Measurements from ENCODE around the gene PDZD2.

Gene PDZD2

DNA sequence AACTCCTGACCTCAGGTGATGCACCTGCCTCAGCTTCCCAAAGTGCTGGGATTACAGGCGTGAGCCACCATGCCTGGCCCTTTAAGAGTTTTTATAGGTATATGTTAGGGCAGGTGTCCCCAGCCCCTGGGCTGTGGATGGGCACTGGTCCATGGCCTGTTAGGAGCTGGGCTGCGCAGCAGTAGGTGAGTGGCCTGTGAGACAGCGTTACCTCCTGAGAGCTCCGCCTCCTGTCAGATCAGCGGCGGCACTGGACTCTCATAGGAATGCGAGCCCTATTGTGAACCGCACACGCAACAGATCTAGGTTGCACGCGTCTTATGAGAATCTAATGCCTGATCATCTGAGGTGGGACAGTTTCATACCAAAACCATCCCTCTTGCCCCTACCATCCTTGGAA, 361.8 kb downstream of the PDZD2 start:
- Histone ChIP-seq H3K4me3 (ENCODE audit: low read depth, low read length) (no peak overlapping the region), H4K12ac (ENCODE audit: low read depth, low read length) (no peak overlapping the region), H3K9ac (ENCODE audit: low read length) (no peak overlapping the region), H3K9me3 (ENCODE audit: insufficient read depth, low read depth, low read length) (peaks cover 4% of the 10 kb centered on the region), H3K4me1 (ENCODE audit: control insufficient read depth in 1 of 2, insufficient read depth in 2 of 2, low read length in 2 of 2) (no peaks in the 10 kb centered on the region), H3K23ac (ENCODE audit: low read length) (no peak overlapping the region), H3K18ac (ENCODE audit: low read length) (no peak overlapping the region), H2BK5ac (ENCODE audit: low read depth, low read length, poor library complexity) (no peak overlapping the region), H4K91ac (ENCODE audit: low read depth, low read length) (no peak overlapping the region), H3K4ac (ENCODE audit: low read depth, low read length) (no peak overlapping the region), H3K27me3 (ENCODE audit: insufficient read depth, low read length) (no peaks in the 10 kb centered on the region), H3K27ac (ENCODE audit: low read depth, low read length) (no peak overlapping the region), H2AFZ (ENCODE audit: insufficient read depth, low read length, poor library complexity) (no peak overlapping the region), H3K14ac (ENCODE audit: low read length) (no peak overlapping the region), H2AK5ac (ENCODE audit: low read length) (no peak overlapping the region), H2BK120ac (ENCODE audit: insufficient read depth, low read length, poor library complexity) (no peak overlapping the region), H3K79me1 (ENCODE audit: low read length) (no peaks in the 10 kb centered on the region), H2BK12ac (ENCODE audit: low read length) (no peak overlapping the region), H3K4me2 (ENCODE audit: low read length) (no peak overlapping the region), H3K36me3 (ENCODE audit: control insufficient read depth in 1 of 2, insufficient read depth in 2 of 2, low read length in 2 of 2) (no peaks in the 10 kb centered on the region), H4K8ac (ENCODE audit: low read depth, low read length) (no peak overlapping the region), H3K79me2 (ENCODE audit: control insufficient read depth, insufficient read depth, low read length, poor library complexity) (no peaks in the 10 kb centered on the region)
- no CpG with 5 or more reads among the region's 11 CpGs for WGBS (ENCODE audit: extremely low coverage, insufficient coverage, insufficient read length)
- DNase-seq: no peak

DNA sequence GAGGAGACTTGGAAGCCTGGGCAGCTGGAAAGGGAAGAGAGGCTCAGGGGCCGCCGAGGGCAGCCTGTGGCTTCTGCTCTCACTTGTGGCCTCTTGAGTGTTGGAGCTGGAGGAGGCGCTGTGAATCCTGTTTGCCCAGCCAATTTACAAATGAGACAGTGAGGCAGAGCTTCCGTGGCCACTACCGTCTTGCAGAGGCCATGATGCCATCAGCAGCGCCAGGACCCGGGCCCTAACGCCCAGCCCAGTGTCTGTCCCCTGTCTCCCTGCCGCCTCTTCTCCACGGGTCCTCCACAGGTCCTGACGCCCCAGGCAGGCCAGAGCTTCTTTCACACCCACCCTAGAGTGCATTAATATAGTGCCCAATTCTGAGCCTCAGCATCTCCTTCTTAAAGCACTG, 362.4 kb downstream of the PDZD2 start:
- no peaks in the 10 kb centered on the region for H3K79me1 ChIP-seq (ENCODE audit: low read length)
- H3K27me3 ChIP-seq (ENCODE audit: insufficient read depth, low read length): no peaks in the 10 kb centered on the region
- no peaks in the 10 kb centered on the region for H3K4me1 ChIP-seq (ENCODE audit: control insufficient read depth in 1 of 2, insufficient read depth in 2 of 2, low read length in 2 of 2)
- no peak overlapping the region for H3K4me2 ChIP-seq (ENCODE audit: low read length)
- H3K36me3 ChIP-seq (ENCODE audit: control insufficient read depth in 1 of 2, insufficient read depth in 2 of 2, low read length in 2 of 2): no peaks in the 10 kb centered on the region
- no peak overlapping the region for H3K4ac ChIP-seq (ENCODE audit: low read depth, low read length)
- DNase-seq: no peak
- no peak overlapping the region for H2BK12ac ChIP-seq (ENCODE audit: low read length)
- H3K9me3 ChIP-seq (ENCODE audit: insufficient read depth, low read depth, low read length): peaks cover 4% of the 10 kb centered on the region
- no peaks in the 10 kb centered on the region for H3K79me2 ChIP-seq (ENCODE audit: control insufficient read depth, insufficient read depth, low read length, poor library complexity)
- no peak overlapping the region for H2AFZ ChIP-seq (ENCODE audit: insufficient read depth, low read length, poor library complexity)
- no peak overlapping the region for H3K18ac ChIP-seq (ENCODE audit: low read length)
- H2AK5ac ChIP-seq (ENCODE audit: low read length): no peak overlapping the region
- WGBS (ENCODE audit: extremely low coverage, insufficient coverage, insufficient read length): no CpG with 5 or more reads among the region's 11 CpGs
- no peak overlapping the region for H3K9ac ChIP-seq (ENCODE audit: low read length)
- H2BK120ac ChIP-seq (ENCODE audit: insufficient read depth, low read length, poor library complexity): no peak overlapping the region
- no peak overlapping the region for H4K12ac ChIP-seq (ENCODE audit: low read depth, low read length)
- no peak overlapping the region for H2BK5ac ChIP-seq (ENCODE audit: low read depth, low read length, poor library complexity)
- H3K23ac ChIP-seq (ENCODE audit: low read length): no peak overlapping the region
- no peak overlapping the region for H3K27ac ChIP-seq (ENCODE audit: low read depth, low read length)
- H4K91ac ChIP-seq (ENCODE audit: low read depth, low read length): no peak overlapping the region
- H3K4me3 ChIP-seq (ENCODE audit: low read depth, low read length): no peak overlapping the region
- H4K8ac ChIP-seq (ENCODE audit: low read depth, low read length): no peak overlapping the region
- H3K14ac ChIP-seq (ENCODE audit: low read length): no peak overlapping the region

GRCh38 chr5:32001707-32002106, 362.8 kb downstream of the PDZD2 start:
- Histone ChIP-seq H4K12ac (ENCODE audit: low read depth, low read length) (no peak overlapping the region), H3K79me2 (ENCODE audit: control insufficient read depth, insufficient read depth, low read length, poor library complexity) (no peaks in the 10 kb centered on the region), H3K4me3 (ENCODE audit: low read depth, low read length) (no peak overlapping the region), H2AK5ac (ENCODE audit: low read length) (no peak overlapping the region), H3K4me1 (ENCODE audit: control insufficient read depth in 1 of 2, insufficient read depth in 2 of 2, low read length in 2 of 2) (no peaks in the 10 kb centered on the region), H3K9ac (ENCODE audit: low read length) (no peak overlapping the region), H3K36me3 (ENCODE audit: control insufficient read depth in 1 of 2, insufficient read depth in 2 of 2, low read length in 2 of 2) (no peaks in the 10 kb centered on the region), H2BK5ac (ENCODE audit: low read depth, low read length, poor library complexity) (no peak overlapping the region), H4K91ac (ENCODE audit: low read depth, low read length) (no peak overlapping the region), H4K8ac (ENCODE audit: low read depth, low read length) (no peak overlapping the region), H3K14ac (ENCODE audit: low read length) (no peak overlapping the region), H3K4me2 (ENCODE audit: low read length) (no peak overlapping the region), H3K27me3 (ENCODE audit: insufficient read depth, low read length) (no peaks in the 10 kb centered on the region), H3K23ac (ENCODE audit: low read length) (no peak overlapping the region), H2AFZ (ENCODE audit: insufficient read depth, low read length, poor library complexity) (no peak overlapping the region), H3K18ac (ENCODE audit: low read length) (no peak overlapping the region), H2BK120ac (ENCODE audit: insufficient read depth, low read length, poor library complexity) (no peak overlapping the region), H3K4ac (ENCODE audit: low read depth, low read length) (no peak overlapping the region), H3K79me1 (ENCODE audit: low read length) (no peaks in the 10 kb centered on the region), H3K27ac (ENCODE audit: low read depth, low read length) (no peak overlapping the region), H3K9me3 (ENCODE audit: insufficient read depth, low read depth, low read length) (peaks cover 4% of the 10 kb centered on the region), H2BK12ac (ENCODE audit: low read length) (no peak overlapping the region)
- whole genome bisulfite sequencing (ENCODE audit: extremely low coverage, insufficient coverage, insufficient read length): no CpG with 5 or more reads among the region's 11 CpGs
- no peak for DNase-seq

- H3K23ac ChIP-seq (ENCODE audit: low read length): no peak overlapping the region
- no peaks in the 10 kb centered on the region for H3K79me2 ChIP-seq (ENCODE audit: control insufficient read depth, insufficient read depth, low read length, poor library complexity)
- H4K12ac ChIP-seq (ENCODE audit: low read depth, low read length): no peak overlapping the region
- no peak overlapping the region for H3K14ac ChIP-seq (ENCODE audit: low read length)
- no peak for DNase-seq
- H3K4me1 ChIP-seq (ENCODE audit: control insufficient read depth in 1 of 2, insufficient read depth in 2 of 2, low read length in 2 of 2): no peaks in the 10 kb centered on the region
- H3K79me1 ChIP-seq (ENCODE audit: low read length): no peaks in the 10 kb centered on the region
- H3K27ac ChIP-seq (ENCODE audit: low read depth, low read length): no peak overlapping the region
- peaks cover 4% of the 10 kb centered on the region for H3K9me3 ChIP-seq (ENCODE audit: insufficient read depth, low read depth, low read length)
- no CpG with 5 or more reads among the region's 3 CpGs for WGBS (ENCODE audit: extremely low coverage, insufficient coverage, insufficient read length)
- H3K9ac ChIP-seq (ENCODE audit: low read length): no peak overlapping the region
- no peak overlapping the region for H2AK5ac ChIP-seq (ENCODE audit: low read length)
- no peak overlapping the region for H2BK12ac ChIP-seq (ENCODE audit: low read length)
- no peak overlapping the region for H3K4me2 ChIP-seq (ENCODE audit: low read length)
- H3K27me3 ChIP-seq (ENCODE audit: insufficient read depth, low read length): no peaks in the 10 kb centered on the region
- H4K8ac ChIP-seq (ENCODE audit: low read depth, low read length): no peak overlapping the region
- H3K36me3 ChIP-seq (ENCODE audit: control insufficient read depth in 1 of 2, insufficient read depth in 2 of 2, low read length in 2 of 2): no peaks in the 10 kb centered on the region
- peak overlapping the region; percentile 48 for H3K4me3 ChIP-seq (ENCODE audit: low read depth, low read length)
- no peak overlapping the region for H4K91ac ChIP-seq (ENCODE audit: low read depth, low read length)
- no peak overlapping the region for H3K4ac ChIP-seq (ENCODE audit: low read depth, low read length)
- no peak overlapping the region for H2BK5ac ChIP-seq (ENCODE audit: low read depth, low read length, poor library complexity)
- H3K18ac ChIP-seq (ENCODE audit: low read length): no peak overlapping the region
- H2BK120ac ChIP-seq (ENCODE audit: insufficient read depth, low read length, poor library complexity): no peak overlapping the region
- no peak overlapping the region for H2AFZ ChIP-seq (ENCODE audit: insufficient read depth, low read length, poor library complexity)
Observed at GRCh38 chr5:32002755-32003154, 363.8 kb downstream of the PDZD2 start.
